HG03060 (cell line): ENCODE data around the gene WDR89.
"Not testable (repeated sequence)": the region's sequence is repeated elsewhere in the genome, so short reads cannot be mapped to it uniquely, and the experiment has no call there.

ENCODE experiments used
- ATAC-seq: cut with Tn5 transposase; IDR thresholded peaks from one replicate; pipeline ENCODE4 v1.9.1; 2021; ENCODE audit warnings: low read depth, moderate number of reproducible peaks; ENCODE audit not compliant: unreplicated experiment

The WDR89 gene, protein sequence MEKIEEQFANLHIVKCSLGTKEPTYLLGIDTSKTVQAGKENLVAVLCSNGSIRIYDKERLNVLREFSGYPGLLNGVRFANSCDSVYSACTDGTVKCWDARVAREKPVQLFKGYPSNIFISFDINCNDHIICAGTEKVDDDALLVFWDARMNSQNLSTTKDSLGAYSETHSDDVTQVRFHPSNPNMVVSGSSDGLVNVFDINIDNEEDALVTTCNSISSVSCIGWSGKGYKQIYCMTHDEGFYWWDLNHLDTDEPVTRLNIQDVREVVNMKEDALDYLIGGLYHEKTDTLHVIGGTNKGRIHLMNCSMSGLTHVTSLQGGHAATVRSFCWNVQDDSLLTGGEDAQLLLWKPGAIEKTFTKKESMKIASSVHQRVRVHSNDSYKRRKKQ

DNA sequence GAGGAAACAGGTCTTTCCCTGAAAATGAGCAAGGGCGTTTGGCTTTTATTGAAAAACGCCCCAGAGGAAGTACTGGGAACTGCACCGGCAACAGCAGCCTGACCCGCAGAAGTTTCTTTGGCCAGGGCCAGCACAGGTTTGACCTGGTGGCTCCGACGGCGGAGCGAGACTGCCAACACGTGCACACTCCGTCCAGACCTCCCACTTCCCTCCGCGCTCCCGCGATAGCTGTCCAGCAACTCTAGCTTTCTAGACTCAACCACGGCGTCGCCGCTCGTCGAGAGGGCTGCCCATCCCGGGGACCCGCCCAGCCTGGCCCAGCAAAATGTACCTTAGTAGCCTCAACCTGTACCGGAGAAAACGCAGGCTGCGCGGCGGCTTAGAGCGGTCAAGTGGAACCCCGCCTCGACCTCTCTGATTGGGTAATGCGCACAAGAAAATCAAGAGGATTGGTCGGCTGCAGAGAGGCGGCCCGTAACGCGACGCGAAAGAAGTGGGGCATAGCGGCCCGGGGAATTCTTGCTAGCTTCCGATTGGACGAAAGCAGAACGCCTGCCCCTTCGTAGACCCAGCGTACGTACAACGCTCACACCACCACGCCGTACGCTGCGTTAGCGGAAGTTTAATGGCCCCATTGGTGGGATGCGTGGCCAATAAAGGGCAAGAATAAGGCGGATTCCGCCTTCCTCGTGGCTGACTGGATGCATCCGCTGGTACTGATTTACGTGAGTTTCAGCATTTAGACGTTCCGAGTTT lies at the start of gene WDR89:
TSS of gene WDR89 (minus strand) at position 399 of the 756 bp plus-strand sequence. CDS start 41,929 bp downstream, outside the sequence.
- ATAC-seq: peak; percentile 82

- no peak for ATAC-seq
Observed at GRCh38 chr14:63689132-63689531, 47.5 kb upstream of the WDR89 start.

- no peak for ATAC-seq
Observed at GRCh38 chr14:63686926-63687325, 45.3 kb upstream of the WDR89 start.

GRCh38 chr14:63685401-63685800 lies 43.7 kb upstream of the WDR89 start:
- no peak for ATAC-seq

DNA sequence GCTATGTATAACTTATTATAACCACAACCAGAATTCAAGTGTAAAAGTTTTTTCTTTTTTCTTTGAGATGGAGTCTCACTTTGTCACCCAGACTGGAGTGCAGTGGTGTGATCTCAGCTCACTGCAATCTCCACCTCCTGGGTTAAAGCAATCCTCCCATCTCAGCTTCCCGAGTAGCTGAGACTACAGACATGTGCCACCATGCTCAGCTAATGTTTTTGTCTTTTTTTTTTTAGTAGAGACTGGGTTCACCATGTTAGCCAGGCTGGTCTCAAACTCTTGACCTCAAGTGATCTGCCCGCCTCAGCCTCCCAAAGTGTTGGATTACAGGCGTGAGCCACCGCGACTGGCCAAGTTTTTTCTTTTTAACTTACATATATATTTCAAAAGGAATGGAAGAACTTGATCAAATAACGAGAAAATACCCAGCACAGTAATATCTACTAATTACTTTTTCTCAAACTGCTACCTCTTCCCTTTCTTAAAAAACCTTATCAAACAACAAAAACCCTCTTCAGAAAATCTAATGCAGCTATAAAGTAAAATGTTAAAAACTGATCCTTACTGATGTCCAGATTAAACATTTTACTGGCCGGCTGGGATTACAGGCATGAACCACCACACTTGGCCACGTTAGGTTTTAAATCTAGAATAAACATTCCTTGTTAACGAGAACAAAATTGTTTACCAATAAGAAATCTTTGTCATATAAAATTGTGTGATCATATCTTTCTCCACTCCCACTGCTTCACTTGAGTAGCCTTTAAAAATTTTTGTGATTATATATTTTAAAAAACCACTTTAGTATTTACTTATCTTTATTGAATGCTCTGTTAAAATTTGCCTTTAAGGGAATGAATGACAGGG lies 41.3 kb upstream of the WDR89 start:
- no peak for ATAC-seq

GRCh38 chr14:63678536-63678935 lies 36.9 kb upstream of the WDR89 start:
- no peak for ATAC-seq

GRCh38 chr14:63677891-63678379 lies 36.3 kb upstream of the WDR89 start:
- no peak for ATAC-seq

- ATAC-seq: no peak
Observed at GRCh38 chr14:63676615-63677014, 34.9 kb upstream of the WDR89 start.

GRCh38 chr14:63673886-63674497 lies 32.3 kb upstream of the WDR89 start:
- ATAC-seq: no peak

DNA sequence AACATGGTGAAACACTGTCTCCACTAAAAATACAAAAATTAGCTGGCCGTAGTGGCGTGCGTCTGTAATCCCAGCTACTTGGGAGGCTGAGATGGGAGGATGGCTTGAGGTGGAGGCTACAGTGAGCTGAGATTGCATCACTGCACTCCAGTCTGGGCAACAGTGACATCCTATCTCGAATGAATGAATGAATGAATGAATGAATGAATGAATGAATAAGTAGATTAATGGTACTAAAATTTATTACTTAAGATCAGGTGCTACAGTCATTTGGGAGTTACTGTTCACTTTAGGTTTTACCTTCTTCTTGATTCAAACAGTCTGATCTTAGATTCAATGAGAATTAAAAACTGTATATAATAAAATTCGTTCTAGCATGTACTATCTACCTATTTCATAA lies 31.6 kb upstream of the WDR89 start:
- no peak for ATAC-seq

GRCh38 chr14:63672417-63673180 lies 30.9 kb upstream of the WDR89 start:
- peak; percentile 67 for ATAC-seq

- no peak for ATAC-seq
Observed at GRCh38 chr14:63671987-63672386, 30.3 kb upstream of the WDR89 start.

DNA sequence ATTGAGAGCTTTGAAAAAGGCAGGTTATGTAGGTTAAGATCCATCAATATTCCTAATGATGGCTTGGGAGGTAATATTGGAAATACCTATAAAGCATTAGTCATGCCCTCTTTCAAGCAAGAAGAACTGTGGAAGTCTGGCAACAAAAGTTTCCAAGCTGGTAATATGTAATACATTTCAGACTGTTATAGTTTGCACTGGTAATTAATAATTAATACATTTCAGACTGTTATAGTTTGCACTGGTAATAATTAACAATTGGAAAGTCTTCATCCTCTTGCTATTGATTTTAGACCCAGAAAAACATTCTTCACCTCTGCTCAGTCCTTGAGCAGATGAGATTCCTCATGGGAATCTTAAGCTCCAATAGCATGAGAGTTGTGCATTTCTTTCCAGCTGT lies 29.0 kb upstream of the WDR89 start:
- ATAC-seq: no peak

- ATAC-seq: no peak
Observed at GRCh38 chr14:63666335-63666734, 24.7 kb upstream of the WDR89 start.

DNA sequence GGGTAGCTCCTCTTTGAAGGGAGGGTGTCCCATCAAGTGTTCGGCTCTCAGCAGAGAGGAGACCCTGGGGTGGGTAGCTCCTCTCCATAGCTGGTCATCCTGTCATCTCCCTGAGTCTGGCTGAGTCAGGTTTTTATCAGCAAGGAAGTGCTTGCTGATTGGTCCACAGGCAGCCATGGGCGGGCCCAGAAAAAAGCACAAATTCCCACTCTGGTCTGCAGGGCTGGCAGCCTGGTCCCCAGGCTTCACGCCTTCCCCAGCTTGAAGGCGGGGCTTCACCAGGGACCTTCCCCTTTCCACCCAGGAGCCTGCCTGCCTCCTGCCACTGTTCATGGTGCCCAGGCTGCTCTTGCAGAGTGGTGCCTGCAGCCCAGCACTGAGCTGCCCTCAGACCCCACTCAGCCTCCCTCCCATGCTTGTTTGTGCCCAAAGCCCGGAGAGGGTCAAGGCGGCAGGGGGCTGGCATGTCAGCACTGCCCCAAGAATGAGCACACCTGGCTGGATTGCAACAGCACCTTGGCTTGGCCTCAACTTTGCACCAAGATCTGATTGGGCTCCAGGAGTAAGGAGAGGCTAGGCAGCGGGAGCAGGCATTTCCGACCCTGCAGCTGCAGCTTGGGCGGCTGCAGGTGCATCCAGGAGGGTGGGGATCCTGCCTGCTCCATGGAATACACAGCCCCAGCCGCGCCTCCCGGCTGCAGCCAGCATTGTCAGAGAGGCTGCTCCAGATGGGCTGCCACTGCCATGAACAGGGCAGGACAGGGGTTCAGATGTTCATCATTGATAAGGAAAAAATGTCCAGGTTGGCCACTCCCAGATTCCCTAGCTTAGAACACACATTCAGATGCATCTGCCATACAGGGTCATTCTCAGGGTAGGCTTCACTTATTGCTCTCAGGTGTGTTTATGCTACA lies 22.0 kb upstream of the WDR89 start:
- ATAC-seq: no peak

- ATAC-seq: no peak
Observed at GRCh38 chr14:63662776-63663175, 21.1 kb upstream of the WDR89 start.

- not testable (repeated sequence) for ATAC-seq
Observed at GRCh38 chr14:63661881-63662280, 20.2 kb upstream of the WDR89 start.

DNA sequence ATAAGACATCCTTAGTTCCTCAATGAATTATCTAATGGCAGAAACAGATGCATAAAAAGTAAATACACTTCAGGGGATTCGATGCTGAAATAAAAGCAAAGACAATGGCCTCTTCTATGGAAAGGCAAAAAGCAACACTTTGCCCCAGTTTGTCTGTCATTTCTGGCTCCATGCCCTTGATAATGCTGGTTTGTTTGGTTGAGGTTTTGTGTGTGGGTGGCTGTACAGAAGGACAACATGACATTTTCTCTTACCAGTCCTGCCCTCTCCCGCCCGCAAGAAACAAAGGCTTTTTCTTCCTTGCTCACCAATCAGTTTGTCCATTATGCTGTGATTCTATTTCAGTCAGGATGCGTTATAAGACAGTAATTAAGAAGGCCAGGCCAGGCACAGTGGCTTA lies 18.1 kb upstream of the WDR89 start:
- ATAC-seq: no peak

DNA sequence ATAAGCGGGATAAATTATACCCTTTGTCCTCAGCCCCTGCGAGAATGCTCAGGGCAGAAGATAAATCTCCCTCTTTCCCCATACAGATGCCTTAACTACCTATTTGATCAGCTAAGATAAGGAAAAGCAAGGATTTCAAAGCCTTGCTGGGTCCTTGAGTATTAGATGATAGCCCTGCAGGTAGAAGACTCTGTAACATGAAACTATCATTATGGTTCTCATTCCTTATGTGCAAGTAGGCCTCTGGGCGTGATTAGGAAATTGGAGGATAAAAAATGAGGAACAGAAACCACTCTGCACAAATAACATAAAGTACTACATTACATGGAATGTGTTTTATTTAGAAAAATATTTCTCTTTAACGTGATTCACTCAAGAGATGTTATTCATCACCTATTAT lies 14.5 kb upstream of the WDR89 start:
- ATAC-seq: no peak
